Natural killer cell (primary cell): ENCODE data around the gene MAP3K20. TPM values are rescaled to one million over a fixed set of nuclear protein-coding genes. Genes with fewer than 3 reads are reported as not detected.
"Not testable (repeated sequence)": the region's sequence is repeated elsewhere in the genome, so short reads cannot be mapped to it uniquely, and the experiment has no call there.

Source experiments
- ATAC-seq, 3 donors: fragments of 150-1000 bp in 2 of 3; fragments of 200-7000 bp in 1 of 3; cut with Tn5 transposase; 1 replicate in 1 of 3; 2 replicates in 2 of 3; pipeline ENCODE4 v1.10.0; 2021; ENCODE audit warnings: mild to moderate bottlenecking in 2 of 3, moderate library complexity in 2 of 3
- DNase-seq, 2 donors: peaks; one replicate each; pipeline versions ENCODE4 v3.0.0 to v3.0.0-alpha.2; 2013 to 2021; ENCODE audit warnings: mixed read lengths in 1 of 2
- H3K27ac ChIP-seq: one replicate; pipeline ENCODE4 v1.5.1; 2013; ENCODE audit warnings: mild to moderate bottlenecking, low read length
- H3K27me3 ChIP-seq: one replicate; pipeline ENCODE4 v1.6.1; 2013; ENCODE audit warnings: low read length; ENCODE audit not compliant: control insufficient read depth, insufficient read depth
- H3K36me3 ChIP-seq: one replicate; pipeline ENCODE4 v1.6.1; 2013; ENCODE audit warnings: low read length; ENCODE audit not compliant: control insufficient read depth, insufficient read depth
- H3K4me1 ChIP-seq: one replicate; pipeline ENCODE4 v1.6.1; 2013; ENCODE audit warnings: low read length; ENCODE audit not compliant: control insufficient read depth, insufficient read depth
- H3K4me3 ChIP-seq: one replicate; pipeline ENCODE4 v1.5.1; 2013; ENCODE audit warnings: low read length
- H3K9me3 ChIP-seq: one replicate; pipeline ENCODE4 v1.6.1; 2013; ENCODE audit warnings: low read length; ENCODE audit not compliant: control insufficient read depth, insufficient read depth
- H3K27ac Mint-ChIP-seq, 2 donors: one replicate each; pipeline ENCODE4 v1.8.0; 2022; ENCODE audit warnings: mild to moderate bottlenecking in 2 of 2, mixed read lengths in 2 of 2, moderate library complexity in 1 of 2
- H3K27me3 Mint-ChIP-seq, 2 donors: one replicate each; pipeline ENCODE4 v1.8.0; 2022; ENCODE audit warnings: low read depth in 2 of 2, mixed read lengths in 2 of 2
- H3K36me3 Mint-ChIP-seq: one replicate; pipeline ENCODE4 v1.8.0; 2022; ENCODE audit warnings: mixed read lengths
- H3K4me1 Mint-ChIP-seq, 2 donors: one replicate each; pipeline ENCODE4 v1.8.0; 2022; ENCODE audit warnings: mixed read lengths in 2 of 2
- H3K4me3 Mint-ChIP-seq: one replicate; pipeline ENCODE4 v1.8.0; 2022; ENCODE audit warnings: mild to moderate bottlenecking, moderate library complexity, mixed read lengths
- H3K9me3 Mint-ChIP-seq, 2 donors: one replicate each; pipeline ENCODE4 v1.8.0; 2022; ENCODE audit warnings: mixed read lengths in 2 of 2
- CTCF ChIP-seq: fragments of 200-600 bp; IDR thresholded peaks from one replicate; pipeline ENCODE4 v1.8.0; 2022; ENCODE audit warnings: antibody characterized with exemption
- WGBS: methylation state at CpG from one replicate; pipeline ENCODE4 v1.1.7; 2013; ENCODE audit warnings: missing lambda C conversion rate; ENCODE audit not compliant: insufficient coverage; 5-methylcytosine and 5-hydroxymethylcytosine counted together
- intact Hi-C: fragments of 100-400 bp; cut with micrococcal nuclease; formaldehyde crosslinking; loops from one replicate; pipeline ENCODE4 v1.14.2; 2022
- total RNA-seq, 4 donors: library from RNA; stranded (reverse); fragments of 120-200 nt in 1 of 4; gene quantifications; one replicate each; pipeline versions ENCODE4 v1.2.3 to v1.2.4, GENCODE V29; 2013 to 2022

The MAP3K20 gene
- total RNA-seq, 3 donors from 2014 or later (not counting 1 experiment from before 2014, with no cell fraction given) = 1.6 to 3.0 (median 2.5) TPM

GRCh38 chr2:173092844-173093402 is 17.3 kb downstream of the MAP3K20 start:
- Mint-ChIP-seq H3K4me1 (no peaks in the 10 kb centered on the region), H3K27me3 (no peaks in the 10 kb centered on the region), H3K27ac (no peak overlapping the region), H3K36me3 (no peaks in the 10 kb centered on the region), H3K4me3 (no peak overlapping the region), H3K9me3 (no peaks in the 10 kb centered on the region)
- no peak for TF ChIP-seq CTCF
- intact Hi-C loops = no loop called here
- no peak overlapping the region for H3K4me3 ChIP-seq
- no peaks in the 10 kb centered on the region for H3K9me3 ChIP-seq
- H3K4me1 ChIP-seq = no peaks in the 10 kb centered on the region
- ATAC-seq (no peak), DNase-seq (no peak)
- H3K27me3 ChIP-seq = no peaks in the 10 kb centered on the region
- H3K27ac ChIP-seq = no peak overlapping the region
- 93% methylated on average over 2 of the region's 3 CpGs for WGBS
- no peaks in the 10 kb centered on the region for H3K36me3 ChIP-seq

- ATAC-seq, intact Hi-C loops, H3K4me3 Mint-ChIP-seq, H3K4me3 ChIP-seq, H3K27me3 Mint-ChIP-seq, H3K27me3 ChIP-seq, H3K36me3 Mint-ChIP-seq, H3K4me1 Mint-ChIP-seq, H3K9me3 ChIP-seq, H3K27ac Mint-ChIP-seq, DNase-seq, H3K9me3 Mint-ChIP-seq, H3K4me1 ChIP-seq, H3K36me3 ChIP-seq, H3K27ac ChIP-seq: not testable (repeated sequence)
- WGBS = no CpG with 5 or more reads among the region's 2 CpGs
Measured at GRCh38 chr2:173093617-173094016, 18.0 kb downstream of the MAP3K20 start.

GRCh38 chr2:173094731-173095130 is 19.1 kb downstream of the MAP3K20 start:
- H3K27ac Mint-ChIP-seq = no peak overlapping the region
- Histone ChIP-seq H3K4me1 (no peaks in the 10 kb centered on the region), H3K4me3 (no peak overlapping the region), H3K36me3 (no peaks in the 10 kb centered on the region), H3K27me3 (no peaks in the 10 kb centered on the region), H3K9me3 (no peaks in the 10 kb centered on the region), H3K27ac (no peak overlapping the region)
- H3K27me3 Mint-ChIP-seq = no peaks in the 10 kb centered on the region
- no peaks in the 10 kb centered on the region for H3K9me3 Mint-ChIP-seq
- intact Hi-C loops = no loop called here
- H3K4me3 Mint-ChIP-seq = no peak overlapping the region
- ATAC-seq (no peak), DNase-seq (no peak)
- H3K36me3 Mint-ChIP-seq = no peaks in the 10 kb centered on the region
- TF ChIP-seq CTCF = no peak
- H3K4me1 Mint-ChIP-seq = no peaks in the 10 kb centered on the region
- WGBS = 80% methylated on average over 1 of the region's 1 CpG

- H3K36me3 Mint-ChIP-seq = no peaks in the 10 kb centered on the region
- no peak for TF ChIP-seq CTCF
- intact Hi-C loops = no loop called here
- H3K27ac ChIP-seq = no peak overlapping the region
- H3K36me3 ChIP-seq = no peaks in the 10 kb centered on the region
- H3K4me3 ChIP-seq = no peak overlapping the region
- no CpG with 5 or more reads among the region's 1 CpG for WGBS
- no peak overlapping the region for H3K4me3 Mint-ChIP-seq
- H3K27me3 ChIP-seq = no peaks in the 10 kb centered on the region
- no peak for ATAC-seq
- no peaks in the 10 kb centered on the region for H3K27me3 Mint-ChIP-seq
- H3K4me1 ChIP-seq = no peaks in the 10 kb centered on the region
- H3K27ac Mint-ChIP-seq = no peak overlapping the region
- no peaks in the 10 kb centered on the region for H3K9me3 Mint-ChIP-seq
- H3K9me3 ChIP-seq = no peaks in the 10 kb centered on the region
- H3K4me1 Mint-ChIP-seq = no peaks in the 10 kb centered on the region
- DNase-seq = no peak
Measured at GRCh38 chr2:173095356-173095755, 19.7 kb downstream of the MAP3K20 start.
